GM23338 (cell line): ENCODE data around the gene CX3CL1. TPM values are rescaled to one million over a fixed set of nuclear protein-coding genes. Genes with fewer than 3 reads are reported as not detected.

Experiments
- CREB1 ChIP-seq: fragments of 250-450 bp; sonication (Bioruptor Pico); IDR thresholded peaks from 2 replicates; pipeline ENCODE4 v1.5.0; 2020; ENCODE audit warnings: low read depth, mild to moderate bottlenecking, moderate library complexity
- ETS1 ChIP-seq: IDR thresholded peaks from 2 replicates; pipeline ENCODE4 v1.6.1; 2016; ENCODE audit warnings: antibody characterized with exemption
- EZH2phosphoT487 ChIP-seq: fragments of 200-600 bp; sonication (generic); IDR thresholded peaks from one replicate; pipeline ENCODE4 v1.8.1; 2018; ENCODE audit warnings: antibody characterized with exemption; ENCODE audit not compliant: unreplicated experiment
- POLR2AphosphoS5 ChIP-seq: IDR thresholded peaks from 2 replicates; pipeline ENCODE4 v1.6.1; 2016; ENCODE audit warnings: antibody characterized with exemption, low read depth
- STAT1 ChIP-seq: IDR thresholded peaks from one replicate; pipeline ENCODE4 v1.6.1; 2016; ENCODE audit warnings: antibody characterized with exemption; ENCODE audit not compliant: unreplicated experiment
- ZNF114 ChIP-seq: fragments of 250-450 bp; sonication (Bioruptor Pico); IDR thresholded peaks from 2 replicates; pipeline ENCODE4 v1.5.0; 2020; ENCODE audit warnings: mild to moderate bottlenecking, moderate library complexity
- ZNF331 ChIP-seq: fragments of 250-450 bp; sonication (Bioruptor Pico); IDR thresholded peaks from 2 replicates; pipeline ENCODE4 v1.5.0; 2020; ENCODE audit warnings: low read depth, mild to moderate bottlenecking, moderate library complexity
- ZNF462 ChIP-seq: fragments of 250-450 bp; sonication (Bioruptor Pico); IDR thresholded peaks from 2 replicates; pipeline ENCODE4 v1.5.0; 2020; ENCODE audit warnings: mild to moderate bottlenecking, moderate library complexity
- polyA plus RNA-seq: library from polyadenylated mRNA; unstranded; fragments of >200 nt; fragmentation: Nextera tagmentation; extraction: Ambion mirVana; gene quantifications from 2 replicates; pipeline ENCODE4 v1.2.1, GENCODE V29; 2016
- total RNA-seq: library from RNA; depleted of rRNA; stranded (reverse); fragments of >200 nt; shearing (Covaris generic); gene quantifications from 2 replicates; pipeline ENCODE4 v1.2.3, GENCODE V29; 2014
- TF ChIP-seq, protein P1 (sequence below): IDR thresholded peaks from one replicate; pipeline ENCODE4 v1.6.1; 2018; ENCODE audit warnings: antibody characterized with exemption; ENCODE audit not compliant: unreplicated experiment

The CX3CL1 gene
- total and polyA plus RNA-seq, 2 experiments from 2014 or later: 0.24 to 2.8 TPM

DNA sequence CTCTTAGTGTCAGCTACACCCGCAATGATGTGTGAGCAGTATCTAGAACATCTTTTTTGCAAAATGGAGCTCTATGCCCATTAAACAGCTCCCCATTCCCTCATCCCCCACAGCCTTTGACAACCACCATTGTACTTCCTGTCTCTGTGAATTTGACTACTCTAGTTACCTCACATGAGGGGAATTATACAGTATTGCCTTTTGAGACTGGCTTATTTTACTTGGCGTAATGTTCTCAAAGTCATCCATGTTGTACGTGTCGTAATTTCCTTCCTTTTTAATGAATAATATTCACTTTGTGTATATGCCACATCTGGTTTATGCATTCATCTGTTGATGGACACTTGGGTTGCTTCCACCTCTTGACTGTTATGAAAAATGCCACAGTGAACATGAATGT is 36.9 kb upstream of the CX3CL1 start (continued):
- TF ChIP-seq ZNF462 (CRISPR knock-in tag) (no peak), ETS1 (no peak), CREB1 (CRISPR knock-in tag) (no peak), ZNF331 (no peak), ZNF114 (CRISPR knock-in tag) (no peak), STAT1 (no peak), POLR2AphosphoS5 (no peak), EZH2phosphoT487 (no peak)
- TF ChIP-seq, protein P1, sequence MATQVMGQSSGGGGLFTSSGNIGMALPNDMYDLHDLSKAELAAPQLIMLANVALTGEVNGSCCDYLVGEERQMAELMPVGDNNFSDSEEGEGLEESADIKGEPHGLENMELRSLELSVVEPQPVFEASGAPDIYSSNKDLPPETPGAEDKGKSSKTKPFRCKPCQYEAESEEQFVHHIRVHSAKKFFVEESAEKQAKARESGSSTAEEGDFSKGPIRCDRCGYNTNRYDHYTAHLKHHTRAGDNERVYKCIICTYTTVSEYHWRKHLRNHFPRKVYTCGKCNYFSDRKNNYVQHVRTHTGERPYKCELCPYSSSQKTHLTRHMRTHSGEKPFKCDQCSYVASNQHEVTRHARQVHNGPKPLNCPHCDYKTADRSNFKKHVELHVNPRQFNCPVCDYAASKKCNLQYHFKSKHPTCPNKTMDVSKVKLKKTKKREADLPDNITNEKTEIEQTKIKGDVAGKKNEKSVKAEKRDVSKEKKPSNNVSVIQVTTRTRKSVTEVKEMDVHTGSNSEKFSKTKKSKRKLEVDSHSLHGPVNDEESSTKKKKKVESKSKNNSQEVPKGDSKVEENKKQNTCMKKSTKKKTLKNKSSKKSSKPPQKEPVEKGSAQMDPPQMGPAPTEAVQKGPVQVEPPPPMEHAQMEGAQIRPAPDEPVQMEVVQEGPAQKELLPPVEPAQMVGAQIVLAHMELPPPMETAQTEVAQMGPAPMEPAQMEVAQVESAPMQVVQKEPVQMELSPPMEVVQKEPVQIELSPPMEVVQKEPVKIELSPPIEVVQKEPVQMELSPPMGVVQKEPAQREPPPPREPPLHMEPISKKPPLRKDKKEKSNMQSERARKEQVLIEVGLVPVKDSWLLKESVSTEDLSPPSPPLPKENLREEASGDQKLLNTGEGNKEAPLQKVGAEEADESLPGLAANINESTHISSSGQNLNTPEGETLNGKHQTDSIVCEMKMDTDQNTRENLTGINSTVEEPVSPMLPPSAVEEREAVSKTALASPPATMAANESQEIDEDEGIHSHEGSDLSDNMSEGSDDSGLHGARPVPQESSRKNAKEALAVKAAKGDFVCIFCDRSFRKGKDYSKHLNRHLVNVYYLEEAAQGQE: no peak
